Middle frontal gyrus (tissue), 1 donor: ENCODE data around the gene DNMT3A.

Experiments
- DNase-seq: peaks from one replicate; pipeline ENCODE4 v3.0.0-alpha.2; 2015; ENCODE audit warnings: low spot score; ENCODE audit errors: extremely low spot score

DNMT3A gene

GRCh38 chr2:25341753-25342371 lies at the start of gene DNMT3A:
TSS of gene DNMT3A (minus strand) at chr2:25341925. CDS start at chr2:25313984, 27,941 bp downstream.
- peak; percentile 67 for DNase-seq

GRCh38 chr2:25389161-25389560 lies 47.4 kb upstream of the DNMT3A start:
- no peak for DNase-seq

GRCh38 chr2:25388491-25388890 lies 46.8 kb upstream of the DNMT3A start:
- no peak for DNase-seq

DNA sequence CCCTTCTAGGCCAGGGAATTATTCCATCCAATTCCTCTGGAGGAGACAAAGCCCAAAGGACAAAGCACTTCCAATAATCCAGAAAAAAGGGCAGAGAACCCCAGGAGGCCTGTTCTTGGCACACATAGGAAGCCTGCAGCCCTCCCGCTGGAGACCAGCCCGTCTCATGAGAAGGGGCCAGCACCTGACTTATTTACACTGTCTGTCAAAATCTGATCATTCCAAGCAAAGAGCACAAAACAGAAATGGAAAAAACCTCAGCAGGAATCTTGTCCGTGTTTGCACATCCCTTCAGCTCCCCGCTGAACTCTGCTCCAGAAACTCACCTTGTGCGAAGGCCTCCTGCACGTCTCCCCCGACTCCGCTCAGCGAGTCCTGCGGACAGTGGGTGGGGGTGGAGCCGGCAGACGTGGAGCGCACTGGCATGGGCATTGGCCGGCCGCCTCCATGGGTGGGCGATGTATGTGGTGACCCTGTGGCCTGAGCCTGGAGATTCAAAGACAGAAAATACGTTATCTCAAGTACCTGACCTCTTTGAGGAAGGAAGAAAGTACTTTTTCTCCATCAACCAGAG lies 46.2 kb upstream of the DNMT3A start:
- no peak for DNase-seq

DNA sequence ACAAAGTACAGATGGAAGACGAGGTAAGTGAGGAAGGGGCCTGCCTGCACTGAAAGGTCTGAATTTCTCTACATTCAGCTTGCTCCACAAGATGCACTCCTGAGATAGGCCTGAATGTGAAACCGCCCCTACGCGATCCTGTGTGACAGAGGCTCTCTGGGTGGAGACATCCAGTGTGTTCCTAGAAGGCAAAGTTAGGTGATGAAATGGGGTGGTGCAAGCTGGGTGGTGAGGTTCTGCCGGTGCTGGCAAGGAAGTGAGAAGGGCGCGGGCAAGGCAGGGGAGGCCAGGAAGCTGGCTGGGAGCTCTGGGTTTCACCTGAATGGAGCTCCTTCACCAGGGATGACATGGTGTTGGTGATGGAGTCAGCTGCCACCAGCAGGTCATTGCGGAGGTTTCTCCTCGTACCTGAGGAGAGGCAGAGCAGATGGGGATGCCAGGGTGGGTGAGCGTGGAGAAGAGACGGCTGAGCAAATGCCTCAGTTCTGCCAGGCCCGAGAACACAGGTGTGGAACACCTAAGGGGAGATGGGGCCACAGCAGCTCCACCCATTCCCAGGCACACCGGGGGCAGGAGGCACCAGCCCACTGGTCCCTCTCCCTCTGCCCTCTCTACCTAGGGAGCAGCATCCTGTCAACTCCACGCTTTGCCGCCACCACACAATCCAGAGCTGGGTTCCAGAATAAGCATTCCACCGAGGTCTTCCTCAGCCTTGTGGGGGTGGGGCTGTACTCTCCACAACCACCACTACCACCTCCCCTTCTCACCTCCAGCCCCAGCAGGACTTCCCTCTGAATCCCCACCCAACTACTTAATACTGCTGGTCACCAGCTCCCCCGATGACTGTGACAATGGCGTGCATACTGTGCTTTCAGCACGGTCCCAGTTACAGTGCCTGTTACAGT lies 45.5 kb upstream of the DNMT3A start:
- no peak for DNase-seq

DNA sequence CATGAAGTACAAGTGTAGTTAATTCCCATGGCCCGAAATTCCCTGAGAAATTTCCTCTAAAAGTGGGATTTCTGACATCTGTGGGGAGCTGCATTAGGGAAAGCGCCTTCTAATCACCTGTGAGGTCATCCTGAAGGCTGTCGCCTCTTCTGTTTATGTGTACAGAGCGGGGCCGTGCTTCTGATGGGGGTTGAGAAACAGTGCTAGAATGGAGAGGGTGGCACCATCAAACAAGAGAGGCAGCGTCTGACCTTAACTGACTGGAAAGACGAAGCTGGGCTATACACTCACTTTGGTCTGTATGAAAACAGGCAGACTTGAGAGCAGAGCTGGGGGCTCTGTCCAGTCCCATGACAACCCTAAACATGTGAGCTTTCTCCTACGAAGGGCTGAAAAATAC lies 44.2 kb upstream of the DNMT3A start:
- DNase-seq: no peak

DNA sequence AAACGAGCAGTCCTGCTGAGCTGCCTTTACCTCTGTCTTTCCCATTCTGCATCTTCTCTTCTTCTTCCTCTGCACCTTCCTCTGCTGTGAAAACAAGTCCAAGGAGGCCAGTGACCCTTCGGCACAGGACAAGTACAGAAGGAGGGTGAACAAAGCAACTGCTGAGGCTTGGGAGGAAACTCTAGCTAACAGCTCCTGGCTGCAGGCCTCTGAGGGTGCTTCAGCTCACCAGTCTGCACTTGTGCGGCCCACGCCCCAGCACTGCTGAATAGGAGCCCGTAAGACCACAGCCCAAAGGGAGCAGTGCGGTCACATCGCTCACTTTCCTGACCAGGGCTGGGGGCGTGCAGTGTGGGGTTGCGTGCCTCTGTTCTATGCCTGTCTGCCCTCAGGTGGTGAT lies 42.1 kb upstream of the DNMT3A start:
- DNase-seq: no peak

- DNase-seq: no peak
Measured at GRCh38 chr2:25381502-25381901, 39.8 kb upstream of the DNMT3A start.

GRCh38 chr2:25380586-25381375 lies 39.1 kb upstream of the DNMT3A start:
- no peak for DNase-seq

DNA sequence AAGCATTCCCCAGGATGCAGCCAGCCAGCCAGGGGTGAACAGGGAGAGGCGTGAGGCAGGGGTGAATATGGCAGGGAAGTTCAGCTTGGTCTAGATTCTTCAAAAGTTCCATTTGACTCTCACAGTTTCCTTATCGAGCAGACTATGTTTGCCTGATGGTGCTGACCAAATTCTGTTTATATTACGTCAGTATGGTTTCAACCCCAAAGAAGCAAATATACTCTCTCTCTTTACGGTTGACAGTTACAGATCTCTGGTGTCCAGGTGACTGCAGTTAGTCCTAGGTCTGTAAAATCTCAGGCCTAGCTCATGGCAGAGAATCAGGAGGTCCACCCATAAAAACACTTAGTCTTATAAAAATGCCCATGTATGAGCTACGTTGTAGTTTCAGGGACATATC lies 38.3 kb upstream of the DNMT3A start:
- no peak for DNase-seq

DNA sequence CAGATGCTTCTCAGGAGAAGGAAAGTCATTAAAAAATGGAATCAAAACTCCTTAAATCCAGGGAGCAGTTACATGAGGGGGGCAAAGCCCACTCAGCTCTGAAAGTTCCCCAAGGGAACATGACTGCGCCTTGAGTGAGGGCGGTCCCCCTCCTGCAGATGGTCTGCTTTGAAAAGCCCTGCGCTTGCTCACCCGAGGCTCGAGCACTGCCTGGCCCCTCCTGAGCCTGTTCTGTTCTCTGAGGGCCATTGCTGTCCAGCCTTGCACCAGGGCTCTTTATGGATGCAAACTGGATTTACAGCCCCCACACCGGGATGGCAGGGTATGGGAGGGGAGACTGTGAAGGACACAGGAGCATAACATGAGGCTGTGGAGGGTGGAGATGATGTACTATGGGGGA lies 37.8 kb upstream of the DNMT3A start:
- no peak for DNase-seq

DNA sequence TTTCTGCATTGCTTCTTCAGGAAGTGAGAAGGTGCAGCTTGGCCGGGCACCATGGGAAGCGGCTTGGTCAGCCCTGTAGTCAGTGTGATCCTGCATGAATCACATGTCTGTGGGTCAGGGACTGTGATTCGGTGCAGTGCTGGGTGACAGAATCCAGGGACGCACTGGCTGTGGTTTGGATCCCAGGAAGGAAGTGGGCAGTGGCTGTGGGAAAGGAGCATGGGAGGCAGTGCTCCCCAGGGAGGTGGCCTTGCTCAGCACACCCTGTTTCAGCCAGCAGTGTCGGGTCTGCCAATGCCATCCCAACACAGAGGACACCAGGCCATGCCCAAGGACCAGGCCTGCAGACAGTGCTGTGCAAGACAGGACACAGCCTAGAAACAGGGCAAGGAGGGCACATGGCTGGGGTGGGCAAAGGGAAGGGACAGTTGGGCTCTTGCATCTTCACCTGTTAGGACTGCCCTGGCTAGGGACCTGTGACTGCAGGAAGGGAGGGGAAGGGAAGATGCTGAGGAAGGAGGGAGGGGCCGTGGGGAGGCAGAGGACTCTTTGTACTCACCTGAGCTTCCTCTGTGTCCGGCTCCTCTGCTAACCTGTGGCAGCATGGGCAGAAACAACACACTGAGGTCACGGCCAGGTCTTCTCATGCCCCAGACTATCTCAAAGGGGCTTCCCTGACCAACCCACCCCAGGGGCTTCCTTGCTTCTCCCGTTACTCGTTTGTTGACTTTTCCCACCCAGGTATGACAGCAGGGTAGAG lies 37.2 kb upstream of the DNMT3A start:
- DNase-seq: no peak

DNA sequence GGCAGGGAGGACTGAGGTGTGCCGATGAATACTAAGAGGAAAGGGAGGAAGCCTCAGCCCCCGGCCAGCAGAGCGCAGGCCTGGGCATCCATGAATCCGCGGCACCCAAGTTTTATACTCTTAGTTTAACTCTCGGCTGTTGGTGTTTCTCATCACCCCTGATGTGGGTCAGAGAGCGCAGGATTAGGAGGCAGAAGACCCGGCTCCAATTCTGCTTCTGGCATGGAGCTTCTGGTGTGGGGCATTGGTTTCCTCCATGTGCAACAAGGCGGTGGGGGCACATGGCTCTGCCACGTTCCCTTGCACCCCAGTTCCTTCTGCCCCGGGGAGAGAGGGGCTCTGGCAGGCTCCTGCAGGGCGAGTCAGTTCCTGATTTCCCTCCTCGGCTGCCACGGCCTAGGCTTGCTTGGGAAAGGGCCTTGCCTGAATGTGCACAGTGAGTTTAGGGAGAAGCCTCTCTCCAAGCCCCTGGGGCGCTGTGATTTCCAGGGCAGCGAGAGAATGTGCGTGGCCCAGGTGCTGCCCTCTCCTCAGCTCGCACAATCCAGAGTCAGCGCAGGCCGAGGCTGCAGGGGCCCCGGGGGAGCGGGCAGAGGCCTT lies 36.2 kb upstream of the DNMT3A start:
- DNase-seq: no peak

DNA sequence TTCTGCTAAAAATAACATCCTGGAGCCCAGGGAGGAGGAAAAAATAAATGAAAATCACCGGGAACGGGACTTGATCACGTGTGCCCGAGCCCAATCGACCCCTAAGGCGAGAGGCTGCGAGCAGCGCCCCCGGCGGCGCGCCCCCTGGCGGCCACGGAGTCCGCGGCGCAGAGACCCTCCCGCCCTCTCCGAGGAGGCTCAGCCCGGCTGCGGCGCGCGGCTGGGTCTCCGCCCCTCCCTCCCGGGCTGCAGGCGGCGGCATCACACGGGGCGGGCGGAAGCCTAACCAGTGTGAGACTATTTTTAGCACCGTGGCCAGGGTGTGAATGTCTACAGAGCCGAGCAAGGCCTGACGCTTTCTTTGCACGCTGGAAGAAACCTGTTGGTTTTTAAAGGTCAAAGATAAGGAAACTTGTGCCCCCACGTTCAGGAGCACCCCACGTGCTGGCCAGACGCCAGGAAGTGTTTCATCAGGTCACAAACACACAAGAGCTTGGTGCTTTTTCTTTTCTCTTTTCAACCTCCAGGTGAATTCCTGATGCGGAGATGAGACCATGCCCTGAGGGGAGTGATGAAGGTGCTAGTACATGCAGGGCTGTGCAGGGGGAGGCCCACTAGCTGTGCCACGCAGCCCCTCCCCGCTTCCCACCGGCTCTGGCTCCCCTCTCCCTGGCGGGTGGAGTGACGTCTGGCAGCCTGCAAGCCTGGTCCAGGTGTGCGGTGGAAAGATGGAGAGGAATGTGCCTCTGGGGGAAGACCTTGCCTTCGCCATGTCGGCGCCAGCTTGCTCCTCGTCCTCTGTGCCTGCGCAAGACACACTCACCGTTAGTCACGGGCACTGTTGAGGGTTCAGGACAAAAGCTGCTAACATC lies 35.3 kb upstream of the DNMT3A start:
- DNase-seq: peak; percentile 63

- no peak for DNase-seq
Measured at GRCh38 chr2:25375989-25376545, 34.3 kb upstream of the DNMT3A start.

GRCh38 chr2:25375371-25375988 lies 33.8 kb upstream of the DNMT3A start:
- no peak for DNase-seq

- DNase-seq: no peak
Measured at GRCh38 chr2:25374827-25375226, 33.1 kb upstream of the DNMT3A start.

- DNase-seq: no peak
Measured at GRCh38 chr2:25374411-25374810, 32.7 kb upstream of the DNMT3A start.
